Hippocampal formation (tissue), 2 donors: ENCODE data around the gene ARPC5L.
"Not testable (repeated sequence)": the region's sequence is repeated elsewhere in the genome, so short reads cannot be mapped to it uniquely, and the experiment has no call there.

Source experiments
- DNase-seq, 2 donors: peaks; one replicate each; lab custom pipeline; 2025; lab: John Stamatoyannopoulos, UW

The ARPC5L gene

DNA sequence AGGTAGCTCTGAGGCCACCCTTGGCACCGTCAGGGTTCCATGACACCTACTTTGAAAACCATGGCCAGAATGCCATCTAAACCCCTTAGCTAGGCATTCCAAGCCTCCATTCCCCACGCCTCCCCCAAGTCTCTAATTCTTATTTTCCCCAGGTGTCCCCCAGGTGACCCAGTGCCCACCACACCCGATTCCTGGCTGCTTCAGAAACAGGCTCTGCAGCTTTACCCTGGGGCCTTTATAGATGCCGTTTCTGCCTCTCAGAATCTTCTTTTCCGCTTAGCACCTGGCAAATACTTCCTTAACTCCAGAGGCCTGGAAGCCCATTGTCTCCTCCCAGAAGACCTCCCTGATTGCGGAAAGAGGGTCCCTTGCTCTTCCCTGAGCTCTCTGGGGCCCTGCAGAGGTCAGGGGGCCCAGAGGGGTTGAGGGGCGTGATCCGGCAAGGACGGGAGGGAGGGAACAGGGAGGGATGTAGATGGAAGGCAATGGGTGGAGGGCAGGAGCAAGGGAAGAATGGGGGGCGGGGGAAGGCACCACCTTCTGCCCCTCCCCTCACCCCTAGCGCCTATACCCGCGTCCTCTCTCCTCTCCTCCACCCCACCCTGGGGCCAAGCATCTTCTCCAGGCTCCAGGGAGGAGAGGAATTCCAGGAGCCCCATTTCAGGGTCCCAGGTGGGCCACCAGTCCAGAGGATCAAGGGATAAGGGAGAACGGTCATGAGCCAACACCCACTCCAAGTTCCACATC lies 20.7 kb upstream of the ARPC5L start:
- DNase-seq: no peak

DNA sequence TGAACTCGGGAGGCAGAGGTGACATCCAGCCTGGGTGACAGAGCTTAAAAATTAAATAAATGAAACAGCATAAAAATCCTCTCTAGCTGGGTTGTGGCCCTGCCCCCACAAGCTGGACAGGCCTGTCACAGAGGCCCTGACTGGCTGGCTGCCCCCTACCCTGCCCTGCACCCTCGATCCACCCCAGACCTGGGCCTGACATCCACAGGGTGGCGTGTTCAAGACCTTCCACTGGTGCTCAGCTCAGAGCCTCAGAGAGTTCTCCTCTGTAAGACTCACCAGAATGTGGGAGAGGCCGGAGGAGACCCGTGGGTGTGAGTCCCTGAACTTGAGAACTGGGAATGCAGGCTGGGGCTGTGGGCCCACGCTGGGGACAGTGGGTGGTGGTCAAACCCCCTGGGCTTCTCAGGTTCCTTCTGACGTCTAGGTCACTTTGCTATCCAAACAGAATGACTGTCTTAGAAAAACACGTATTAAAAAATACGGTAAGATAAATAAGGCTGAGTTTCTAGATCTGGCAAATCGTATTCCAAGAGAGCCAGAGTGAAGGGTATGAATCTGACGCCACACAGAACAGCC lies 18.4 kb upstream of the ARPC5L start:
- DNase-seq: no peak

DNA sequence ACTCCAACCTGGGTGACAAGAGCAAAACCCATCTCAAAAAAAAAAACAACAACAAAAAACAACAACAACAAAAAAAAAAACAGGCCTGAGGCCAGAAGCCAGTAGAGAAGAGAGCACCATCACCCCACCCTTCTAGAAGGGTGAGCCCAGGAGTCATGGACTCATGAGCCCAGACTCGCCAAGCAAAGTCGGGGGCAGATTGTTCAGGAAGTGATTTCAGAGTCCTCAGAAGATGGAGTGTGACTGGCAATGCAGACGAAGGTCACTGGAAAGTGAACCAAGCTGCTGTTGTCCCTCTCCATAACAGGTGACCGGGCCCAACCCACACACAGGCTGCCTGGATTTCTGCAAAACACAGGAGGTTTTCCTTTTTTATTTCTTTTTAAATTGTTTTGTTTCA lies 17.6 kb upstream of the ARPC5L start:
- no peak for DNase-seq

DNA sequence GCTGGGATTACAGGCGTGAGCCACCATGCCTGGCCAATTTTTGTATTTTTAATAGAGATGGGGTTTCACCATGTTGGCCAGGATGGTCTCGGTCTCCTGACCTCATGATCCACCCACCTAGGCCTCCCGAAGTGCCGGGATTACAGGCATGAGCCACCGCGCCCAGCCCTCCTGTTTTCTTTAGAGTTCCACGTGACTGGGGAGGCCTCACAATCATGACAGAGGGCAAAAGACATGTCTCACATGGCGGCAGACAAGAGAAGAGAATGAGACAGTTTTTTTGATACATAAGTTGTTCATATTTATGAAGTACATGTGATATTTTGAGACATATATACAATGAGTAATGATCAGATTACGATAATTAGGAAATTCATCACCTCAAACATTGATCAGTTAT lies 15.5 kb upstream of the ARPC5L start:
- DNase-seq: not testable (repeated sequence)

DNA sequence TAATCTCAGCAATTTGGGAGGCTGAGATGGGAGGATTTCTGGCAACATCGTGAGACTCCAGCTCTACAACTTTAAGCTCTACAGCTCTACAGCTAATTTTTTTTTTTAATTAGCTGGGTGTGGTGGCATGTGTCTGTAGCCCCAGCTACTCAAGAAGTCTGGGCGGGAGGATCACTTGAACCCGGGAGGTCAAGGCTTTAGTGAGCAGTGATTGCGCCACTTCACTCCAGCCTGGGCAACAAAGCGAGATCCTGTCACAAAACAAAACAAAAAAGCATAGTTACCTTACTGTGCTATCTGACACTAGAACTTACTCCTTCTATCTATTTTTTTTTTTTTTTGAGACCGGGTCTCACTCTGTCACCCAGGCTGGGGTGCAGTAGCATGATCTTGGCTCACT lies 15.0 kb upstream of the ARPC5L start:
- DNase-seq: no peak

DNA sequence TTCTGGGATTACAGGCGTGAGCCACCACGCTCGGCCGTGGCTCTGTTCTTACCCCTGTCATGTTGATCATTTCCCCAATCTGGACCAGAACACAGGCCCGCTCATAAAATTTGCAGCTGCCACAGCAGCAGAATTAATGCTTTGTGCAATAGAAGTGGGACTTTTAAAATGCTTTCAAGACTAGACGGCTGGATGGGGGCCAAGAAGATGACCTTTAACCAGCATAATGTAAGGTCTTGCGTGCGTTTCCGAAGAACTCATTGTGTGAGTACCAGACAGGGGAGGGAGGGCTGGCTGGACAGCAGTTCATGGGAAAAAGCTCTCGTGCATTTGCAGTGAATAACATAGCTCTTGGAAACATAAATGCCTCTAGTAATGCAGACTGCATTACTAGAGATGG lies 12.1 kb upstream of the ARPC5L start:
- no peak for DNase-seq

DNA sequence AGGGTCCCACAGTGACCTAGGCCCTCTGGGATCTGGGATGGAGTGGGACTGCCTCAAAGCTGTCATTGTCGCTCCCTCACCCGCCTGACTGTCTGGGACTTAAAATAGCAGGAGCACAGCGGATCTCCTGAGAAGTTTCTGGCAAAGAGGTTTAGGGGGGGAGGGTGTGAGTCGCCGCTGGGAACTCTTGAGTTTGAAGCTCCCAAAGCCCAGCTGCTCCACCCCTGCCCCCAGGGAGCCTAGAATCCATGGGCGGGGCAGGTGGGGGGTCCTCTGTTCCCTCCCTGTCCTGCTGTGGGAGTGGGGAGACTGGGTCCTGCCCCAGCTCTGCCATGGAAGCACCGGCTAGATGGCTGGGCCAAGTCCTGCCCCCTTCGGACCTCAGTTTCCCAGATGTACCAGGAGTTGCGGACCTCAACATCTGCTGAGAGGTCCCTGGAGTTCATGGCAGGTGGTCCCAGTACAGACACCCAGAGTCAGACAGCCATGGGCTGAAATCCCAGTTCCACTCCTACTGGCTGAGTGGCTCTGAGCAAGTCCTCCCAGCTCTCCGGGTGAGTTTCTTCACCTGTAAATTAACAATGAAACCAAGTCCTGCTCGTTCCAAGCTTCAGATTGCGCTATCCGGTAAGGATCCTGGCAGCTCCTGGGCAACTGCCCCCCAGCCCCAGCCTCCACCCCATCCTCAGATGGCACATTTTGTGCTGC lies 9.7 kb upstream of the ARPC5L start:
- no peak for DNase-seq

DNA sequence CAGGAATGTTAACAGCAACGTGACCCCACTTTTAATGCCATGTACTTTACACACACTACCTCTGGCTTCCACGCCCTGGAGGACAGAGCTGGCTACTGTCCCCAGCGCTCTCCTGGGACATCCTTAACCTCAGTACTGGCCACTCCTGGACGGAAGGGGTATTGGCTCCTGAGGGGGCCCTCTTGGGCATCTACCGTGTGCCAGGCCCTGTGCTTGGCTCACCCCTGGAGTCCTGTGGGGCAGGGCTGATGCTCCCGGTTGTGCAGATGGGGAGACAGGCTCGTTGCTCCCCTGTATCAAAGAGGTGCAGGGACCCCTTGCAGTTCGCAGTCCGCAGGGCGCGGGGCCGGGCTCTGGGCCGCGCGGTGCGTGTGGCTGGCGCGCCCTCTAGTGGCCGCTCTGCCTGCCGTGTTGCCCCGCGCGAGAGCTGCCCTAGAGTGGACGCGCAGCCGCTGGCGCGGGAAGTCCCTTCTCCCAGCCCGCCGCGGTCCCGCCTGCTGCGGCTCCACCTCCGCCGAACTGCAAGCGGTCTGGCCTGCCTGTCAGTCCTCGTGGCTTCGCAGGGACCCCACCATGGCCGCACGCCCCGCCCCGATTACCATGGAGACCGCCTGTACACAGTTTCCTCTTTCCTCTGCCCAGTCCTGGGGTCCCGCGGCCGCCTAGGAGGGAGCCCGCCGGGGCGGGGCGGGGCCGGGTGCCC lies 8.9 kb upstream of the ARPC5L start, which contains the start of gene WDR38:
WDR38 (plus strand) TSS at position 632 of the 703 bp plus-strand sequence. CDS start 72 bp downstream, outside the sequence.
- peak; percentile 44 to 50 for DNase-seq

DNA sequence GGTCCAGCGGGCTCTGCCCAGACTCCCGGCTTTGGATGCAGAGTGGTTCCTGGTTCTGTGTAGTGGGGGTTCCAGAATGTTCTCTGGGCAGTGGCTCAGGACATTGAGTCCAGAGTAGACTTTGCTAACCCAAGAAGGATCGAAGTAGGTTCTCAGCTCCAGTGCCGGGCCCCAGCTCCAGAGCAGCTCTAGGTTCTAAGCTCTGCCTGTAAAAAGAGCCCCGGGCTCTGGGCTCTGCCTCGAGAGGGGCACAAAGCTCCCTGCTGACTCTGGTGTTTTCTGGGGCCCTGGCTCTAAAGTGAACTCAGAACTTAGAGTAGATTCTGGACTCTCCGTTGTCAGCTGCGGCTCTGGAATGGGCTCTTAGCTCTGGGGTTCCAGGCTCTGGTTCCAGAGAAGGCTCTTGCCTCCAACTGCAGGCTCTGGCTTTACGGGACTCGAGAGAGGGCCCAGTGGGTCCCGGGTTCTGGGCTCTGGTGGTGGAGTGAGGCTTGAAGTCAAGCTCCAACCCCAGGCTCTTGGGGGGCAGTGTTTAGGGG lies 8.3 kb upstream of the ARPC5L start:
- DNase-seq: no peak

DNA sequence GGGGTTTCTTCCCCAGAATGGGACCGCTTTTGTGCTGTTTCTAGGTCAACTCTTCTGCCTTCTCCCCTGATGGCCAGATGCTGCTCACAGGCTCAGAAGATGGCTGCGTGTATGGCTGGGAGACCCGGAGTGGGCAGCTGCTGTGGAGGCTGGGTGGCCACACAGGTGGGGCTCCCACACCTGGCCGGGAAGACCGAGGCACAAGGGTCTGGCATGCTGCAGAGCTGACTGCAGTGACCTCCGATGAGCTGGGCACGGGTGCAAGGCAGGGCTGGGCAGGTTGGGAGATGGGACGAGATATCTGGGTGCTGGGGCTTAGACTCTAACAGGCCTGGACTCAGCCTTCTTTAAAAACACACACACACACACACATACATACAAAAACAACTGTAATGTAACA lies 7.8 kb upstream of the ARPC5L start:
- DNase-seq: no peak

DNA sequence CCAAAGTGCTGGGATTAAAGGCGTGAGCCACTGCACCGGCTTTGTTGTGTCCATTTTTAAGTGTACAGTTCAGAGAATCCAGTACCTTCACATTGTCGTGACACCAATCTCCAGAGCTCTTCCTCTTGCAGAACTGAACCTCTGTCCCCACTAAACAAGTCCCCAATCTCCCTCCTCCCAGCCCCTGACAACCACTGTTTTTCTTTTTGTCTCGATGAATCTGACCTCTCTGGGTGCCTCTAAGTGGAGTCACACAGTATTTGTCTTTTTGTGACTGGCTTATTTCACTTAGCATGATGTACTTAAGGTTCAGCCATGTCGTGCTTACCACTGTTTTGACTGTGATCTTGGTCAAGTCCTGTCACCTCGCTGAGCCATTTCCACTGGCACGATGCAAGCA lies 7.1 kb upstream of the ARPC5L start:
- DNase-seq: no peak

DNA sequence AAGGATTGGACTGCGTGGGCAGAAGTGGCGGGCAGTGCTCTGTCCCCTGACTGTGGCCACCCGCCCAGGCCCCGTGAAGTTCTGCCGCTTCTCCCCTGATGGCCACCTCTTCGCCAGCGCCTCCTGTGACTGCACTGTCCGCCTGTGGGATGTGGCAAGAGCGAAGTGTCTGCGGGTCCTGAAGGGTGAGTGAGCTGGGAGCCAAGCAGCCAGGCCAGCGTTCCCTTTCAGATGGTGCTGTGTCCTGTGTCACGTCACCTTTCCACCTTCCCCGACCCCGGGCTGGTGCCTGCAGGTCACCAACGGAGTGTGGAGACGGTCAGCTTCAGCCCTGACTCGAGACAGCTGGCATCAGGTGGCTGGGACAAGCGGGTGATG lies 6.4 kb upstream of the ARPC5L start:
- no peak for DNase-seq

DNA sequence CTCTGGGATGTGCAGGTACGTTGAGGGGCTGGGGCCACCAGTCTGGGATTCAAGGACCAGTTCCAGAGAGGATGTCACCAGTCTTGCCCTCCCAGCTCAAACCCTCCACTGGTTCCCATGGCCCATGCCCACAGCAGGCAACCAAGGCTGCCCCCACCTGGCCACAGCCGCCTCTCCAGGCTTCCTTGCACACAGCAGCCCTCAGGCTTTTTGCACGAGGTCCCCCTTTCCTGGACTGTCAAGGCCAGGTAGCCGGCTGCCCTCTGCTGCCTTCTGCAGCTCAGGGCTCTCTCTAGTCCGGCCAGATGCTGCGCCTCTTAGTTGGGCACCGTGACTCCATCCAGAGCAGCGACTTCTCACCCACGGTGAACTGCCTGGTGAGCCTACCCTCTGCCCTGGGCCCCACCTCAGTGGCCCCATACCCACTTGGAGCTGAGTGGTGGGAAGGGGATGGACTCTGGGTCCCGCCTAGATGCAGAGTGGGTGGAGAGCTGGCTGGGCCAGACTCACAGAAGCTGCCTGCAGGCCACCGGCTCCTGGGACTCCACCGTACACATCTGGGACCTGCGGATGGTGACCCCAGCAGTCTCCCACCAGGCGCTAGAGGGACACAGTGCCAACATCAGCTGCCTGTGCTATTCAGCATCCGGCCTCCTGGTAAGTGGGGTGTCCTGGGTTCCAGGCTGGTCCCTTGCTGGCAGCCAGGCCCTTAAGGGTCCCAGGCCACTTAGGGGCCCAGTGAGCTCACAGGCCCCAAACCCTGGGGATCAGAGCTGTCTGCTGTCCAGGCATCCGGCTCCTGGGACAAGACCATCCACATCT lies 5.8 kb upstream of the ARPC5L start:
- DNase-seq: no peak

DNA sequence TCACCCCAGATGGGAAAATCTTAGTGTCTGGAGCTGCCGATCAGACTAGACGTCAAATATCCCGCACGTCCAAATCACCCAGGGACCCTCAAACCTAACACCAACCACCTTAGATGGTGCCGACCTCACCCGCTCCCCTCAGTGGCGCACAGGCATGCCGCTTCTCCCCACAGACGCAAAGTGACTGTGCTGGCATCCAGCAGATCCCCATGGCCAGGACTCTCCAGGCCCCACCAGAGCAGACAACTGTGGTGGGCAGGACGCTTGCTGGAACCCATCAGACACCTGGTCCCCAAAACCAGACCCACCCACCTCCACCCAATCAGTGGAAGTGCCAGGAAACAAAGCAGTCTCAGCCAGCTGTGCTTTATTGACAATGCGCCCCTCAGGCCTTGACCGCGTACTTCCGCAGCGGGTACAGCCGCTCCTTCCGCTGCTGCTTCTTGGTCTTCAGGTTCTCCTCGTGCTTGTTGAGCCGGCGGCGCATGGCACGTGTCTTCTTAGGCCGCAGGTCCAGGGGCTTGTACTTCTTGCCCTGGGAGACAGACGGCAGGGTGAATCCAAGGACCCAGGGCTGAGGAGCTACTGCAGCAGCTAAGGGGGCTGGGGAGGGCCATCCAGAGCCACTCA lies 4.3 kb upstream of the ARPC5L start:
- DNase-seq: no peak

DNA sequence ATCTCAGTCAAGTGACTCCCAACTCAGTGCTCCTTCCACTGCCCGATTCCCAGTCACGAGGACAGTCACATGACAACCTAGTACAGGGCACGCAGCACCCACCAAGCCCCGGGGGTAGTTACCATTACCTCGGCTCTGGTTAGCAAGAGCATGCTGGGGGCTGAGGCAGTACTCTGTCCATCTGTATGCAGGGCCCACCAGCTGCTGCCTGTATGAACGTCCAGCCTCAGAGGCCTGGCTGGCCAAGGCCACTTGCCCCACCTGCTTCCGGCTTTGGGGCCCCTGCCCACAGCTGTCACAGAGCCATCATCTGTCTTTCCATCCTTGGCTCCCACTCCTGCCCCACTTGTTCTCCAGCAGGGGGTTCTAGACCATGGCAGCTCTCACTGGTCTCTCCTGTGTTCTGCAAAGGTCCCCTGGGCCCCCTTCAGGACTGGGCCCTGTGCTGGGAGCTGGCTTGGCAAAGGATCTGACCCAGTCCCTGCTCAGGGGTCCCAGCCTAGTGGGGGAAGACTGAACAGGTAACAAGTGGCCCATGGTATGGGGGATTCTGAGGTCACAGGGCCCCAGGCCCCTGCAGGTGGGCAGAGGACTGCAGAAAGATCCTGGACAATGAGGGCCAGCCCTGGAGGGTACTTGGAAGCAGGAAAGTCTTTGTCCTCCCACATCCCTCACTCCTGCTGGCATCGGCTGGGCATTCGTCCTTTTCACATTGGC lies 3.4 kb upstream of the ARPC5L start:
- no peak for DNase-seq

DNA sequence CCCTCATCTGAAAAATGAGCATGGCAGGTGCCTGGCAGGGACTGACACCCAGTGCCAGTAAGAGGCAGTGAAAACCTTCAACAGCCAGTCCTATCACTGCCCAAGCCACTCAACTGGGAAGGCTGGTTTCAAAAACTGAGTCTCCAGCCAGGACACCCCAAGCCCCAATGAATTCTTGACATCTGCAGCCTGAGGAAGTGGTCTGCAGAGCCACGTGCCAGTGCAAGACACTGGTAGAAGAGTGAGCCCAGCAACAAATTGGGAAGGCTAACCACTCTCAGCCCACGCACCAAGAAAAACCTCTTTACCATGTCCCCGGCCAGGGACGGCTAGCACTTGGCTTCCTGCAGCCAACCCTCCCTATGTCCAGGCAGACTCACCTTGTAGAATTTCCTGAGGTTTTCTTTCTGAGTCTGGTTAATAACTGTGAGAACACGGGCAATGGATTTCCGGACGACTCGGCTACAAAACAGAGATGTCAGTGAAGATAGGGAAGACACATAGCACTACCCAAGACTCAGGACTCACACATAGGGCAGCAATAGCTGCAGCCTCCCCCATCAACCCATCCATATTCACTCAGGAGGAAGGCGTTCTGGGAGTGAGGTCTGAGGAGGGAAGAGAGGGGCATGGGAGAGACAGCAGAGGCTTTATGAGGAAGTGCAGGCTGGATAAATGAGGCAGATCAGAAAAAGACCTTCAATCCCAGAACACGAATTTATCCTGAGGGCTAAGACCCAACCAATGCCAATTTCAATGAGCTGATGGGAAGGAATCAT lies 1.9 kb upstream of the ARPC5L start:
- no peak for DNase-seq

DNA sequence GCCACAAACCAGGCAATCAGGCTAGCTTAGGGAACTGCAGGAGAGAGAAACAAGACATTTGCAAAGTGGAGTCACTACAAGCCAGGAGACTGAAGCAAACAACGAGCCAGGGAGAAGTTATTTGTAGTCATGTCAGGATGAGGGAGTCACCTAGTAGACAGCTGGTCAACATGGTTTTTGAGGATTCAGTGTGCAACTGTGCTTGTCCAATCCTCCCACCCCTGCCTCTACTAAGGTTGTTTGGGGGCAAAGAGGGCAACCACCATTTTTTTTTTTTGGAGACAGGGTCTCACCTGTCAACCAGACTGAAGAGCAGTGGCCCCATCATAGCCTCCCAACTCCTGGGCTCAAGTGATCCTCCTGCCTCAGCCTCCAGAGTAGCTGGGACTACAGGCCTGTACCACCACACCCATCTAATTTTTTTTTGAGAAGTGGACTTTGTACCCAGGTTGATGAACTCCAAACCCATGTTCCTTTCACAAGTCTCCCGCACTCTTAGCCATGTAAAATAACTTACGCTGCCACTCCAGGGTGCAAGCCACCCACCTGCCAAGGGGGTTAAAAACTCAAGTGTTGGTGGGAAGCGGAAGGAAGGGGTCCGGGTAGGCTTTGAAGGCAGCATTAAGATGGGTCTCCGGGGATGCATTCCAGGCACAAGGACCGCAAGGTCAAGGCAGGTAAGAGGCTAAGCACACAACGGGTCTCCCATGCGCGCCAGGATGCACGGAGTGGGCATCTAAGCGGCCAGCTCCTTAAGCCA lies 1.2 kb upstream of the ARPC5L start:
- no peak for DNase-seq

DNA sequence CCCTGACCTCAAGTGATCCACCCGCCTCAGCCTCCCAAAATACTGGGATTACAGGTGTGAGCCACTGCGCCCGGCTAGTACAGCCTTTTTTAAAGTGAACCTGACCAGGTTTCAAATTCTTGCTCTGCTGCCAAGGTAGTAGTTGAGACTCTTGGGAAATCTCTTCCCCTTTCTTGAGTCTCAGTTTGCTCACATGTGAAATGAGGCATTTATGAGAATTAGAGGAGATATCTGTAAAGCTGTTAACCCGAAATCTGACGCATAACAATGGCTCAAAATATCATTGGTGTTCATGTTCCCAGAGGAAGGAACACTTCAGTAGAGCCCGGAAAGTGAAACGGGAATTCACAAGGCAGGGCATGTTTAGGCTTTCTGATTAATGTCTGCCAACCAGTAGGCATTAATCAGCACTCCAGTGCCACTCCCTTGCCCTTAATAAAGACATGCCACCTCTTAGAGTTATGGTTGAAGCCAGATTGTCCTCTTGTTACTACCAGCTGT lies 1.5 kb downstream of the ARPC5L start:
- DNase-seq: no peak
